MCF 10A (cell line): ENCODE results near the gene MMS19. TPM values are rescaled to one million over a fixed set of nuclear protein-coding genes. Genes with fewer than 3 reads are reported as not detected.

Experiments
- BruUV-seq: library from RNA; stranded (reverse); fragments of 400-500 nt; replicated peaks from 2 replicates; lab custom pipeline; 2021; lab: Mats Ljungman, UMichigan
- CTCF ChIA-PET: fragments of 300-600 bp; sonication (Branson Sonifier 250); formaldehyde crosslinking; extraction: SDS; loops from one replicate; lab custom pipeline; 2021; ENCODE audit warnings: antibody characterized with exemption, inconsistent platforms; lab: Yijun Ruan, JAX
- POLR2A ChIA-PET: fragments of 300-600, 350-650 bp; sonication (Branson Sonifier 250); formaldehyde crosslinking; extraction: SDS; loops from one replicate; lab custom pipeline; 2020; ENCODE audit warnings: antibody characterized with exemption, inconsistent platforms; lab: Yijun Ruan, JAX
- DNase-seq: peaks from one replicate; pipeline ENCODE4 v3.0.0-alpha.2; 2018; ENCODE audit not compliant: unreplicated experiment
- H3K27ac Mint-ChIP-seq: one replicate; pipeline ENCODE4 v1.8.0; 2022; ENCODE audit warnings: mild to moderate bottlenecking, low read depth, mixed read lengths; ENCODE audit not compliant: unreplicated experiment
- H3K27me3 Mint-ChIP-seq: one replicate; pipeline ENCODE4 v1.8.0; 2022; ENCODE audit warnings: mixed read lengths; ENCODE audit not compliant: insufficient read depth, unreplicated experiment
- H3K36me3 Mint-ChIP-seq: one replicate; pipeline ENCODE4 v1.8.0; 2022; ENCODE audit warnings: mild to moderate bottlenecking, moderate library complexity, mixed read lengths; ENCODE audit not compliant: insufficient read depth, unreplicated experiment
- H3K4me1 Mint-ChIP-seq: one replicate; pipeline ENCODE4 v1.8.0; 2022; ENCODE audit warnings: mixed read lengths; ENCODE audit not compliant: insufficient read depth, unreplicated experiment
- H3K4me3 Mint-ChIP-seq: one replicate; pipeline ENCODE4 v1.8.0; 2022; ENCODE audit warnings: mild to moderate bottlenecking, moderate library complexity, mixed read lengths; ENCODE audit not compliant: unreplicated experiment
- H3K9me3 Mint-ChIP-seq: one replicate; pipeline ENCODE4 v1.8.0; 2022; ENCODE audit warnings: mixed read lengths; ENCODE audit not compliant: unreplicated experiment
- intact Hi-C: fragments of 100-400 bp; cut with micrococcal nuclease; formaldehyde crosslinking; loops from 2 replicates; pipeline ENCODE4 v1.14.1; 2022
- total RNA-seq: library from RNA; stranded (reverse); gene quantifications from 2 replicates; pipeline ENCODE4 v1.2.3, GENCODE V29; 2022
- TF ChIP-seq, protein P1 (sequence below): fragments of 200-600 bp; IDR thresholded peaks from one replicate; pipeline ENCODE4 v1.8.0; 2022; ENCODE audit warnings: antibody characterized with exemption, mild to moderate bottlenecking; ENCODE audit not compliant: unreplicated experiment

MMS19 gene
- total RNA-seq, 1 experiment from 2014 or later: 67.0 TPM

DNA sequence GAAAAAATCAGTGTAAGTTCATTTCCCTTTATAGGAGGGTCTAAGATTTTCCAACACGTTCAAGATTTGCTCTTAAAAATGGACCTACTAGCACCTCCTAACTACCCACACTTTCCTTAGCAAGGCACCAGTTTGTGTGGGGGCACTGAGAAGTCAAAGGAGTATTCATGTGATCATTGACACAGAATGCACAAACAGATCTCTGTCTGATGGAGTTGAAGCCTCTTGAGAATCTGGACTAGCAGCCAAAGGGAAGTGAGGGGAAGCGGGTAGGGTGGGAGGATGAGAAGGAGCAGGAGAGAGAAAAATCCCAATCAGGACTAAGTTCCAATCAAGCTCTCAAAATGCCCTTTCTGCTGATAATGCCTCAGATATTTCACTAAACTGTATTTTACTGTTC is 4.1 kb downstream of the MMS19 start:
- no peak overlapping the region for H3K27ac Mint-ChIP-seq
- intact Hi-C loops: loop anchor here (10.0 kb wide), 1 partner anchor 49 kb away; the partner anchor contains the start of genes EXOSC1 and ZDHHC16

DNA sequence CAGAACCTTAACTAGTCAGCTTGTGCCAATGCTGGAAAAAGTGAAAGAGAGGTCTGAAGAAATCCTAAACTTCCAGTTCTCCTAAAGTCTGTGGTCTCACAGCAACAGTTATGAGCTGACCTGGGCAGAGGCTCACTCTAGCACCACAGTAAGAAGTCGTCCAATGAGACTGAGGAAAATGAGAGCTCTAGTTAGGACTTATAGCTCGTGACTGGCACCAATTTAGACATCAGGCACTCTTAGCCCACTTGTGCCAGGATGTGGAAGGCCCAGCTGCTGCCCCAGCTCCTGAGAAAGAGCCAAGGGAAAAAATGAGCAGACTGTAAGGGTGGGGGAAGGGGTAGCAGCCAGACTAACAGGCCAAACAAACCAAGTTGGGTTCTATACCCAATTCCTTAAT is 7.6 kb downstream of the MMS19 start:
- Mint-ChIP-seq H3K9me3 (no peaks in the 10 kb centered on the region), H3K27ac (peak overlapping the region; percentile 80), H3K36me3 (peaks cover 15% of the 10 kb centered on the region), H3K27me3 (no peaks in the 10 kb centered on the region), H3K4me1 (peaks cover 36% of the 10 kb centered on the region), H3K4me3 (no peak overlapping the region)
- intact Hi-C loops: loop anchor here (10.0 kb wide), 1 partner anchor 46 kb away; the partner anchor contains the start of genes EXOSC1 and ZDHHC16
- ChIA-PET CTCF (interaction anchor here (0.6 to 1.7 kb wide), 7 partner anchors 9 to 184 kb away, joined by 3 to 6 read pairs (median 3); no protein-coding TSS in a partner anchor), POLR2A (interaction anchor here (0.8 to 1.3 kb wide), 3 partner anchors 9 to 22 kb away, joined by 3 to 5 read pairs (median 5); no protein-coding TSS in a partner anchor)
- no peak for DNase-seq
- no TSS peak for BruUV-seq
- TF ChIP-seq, protein P1, sequence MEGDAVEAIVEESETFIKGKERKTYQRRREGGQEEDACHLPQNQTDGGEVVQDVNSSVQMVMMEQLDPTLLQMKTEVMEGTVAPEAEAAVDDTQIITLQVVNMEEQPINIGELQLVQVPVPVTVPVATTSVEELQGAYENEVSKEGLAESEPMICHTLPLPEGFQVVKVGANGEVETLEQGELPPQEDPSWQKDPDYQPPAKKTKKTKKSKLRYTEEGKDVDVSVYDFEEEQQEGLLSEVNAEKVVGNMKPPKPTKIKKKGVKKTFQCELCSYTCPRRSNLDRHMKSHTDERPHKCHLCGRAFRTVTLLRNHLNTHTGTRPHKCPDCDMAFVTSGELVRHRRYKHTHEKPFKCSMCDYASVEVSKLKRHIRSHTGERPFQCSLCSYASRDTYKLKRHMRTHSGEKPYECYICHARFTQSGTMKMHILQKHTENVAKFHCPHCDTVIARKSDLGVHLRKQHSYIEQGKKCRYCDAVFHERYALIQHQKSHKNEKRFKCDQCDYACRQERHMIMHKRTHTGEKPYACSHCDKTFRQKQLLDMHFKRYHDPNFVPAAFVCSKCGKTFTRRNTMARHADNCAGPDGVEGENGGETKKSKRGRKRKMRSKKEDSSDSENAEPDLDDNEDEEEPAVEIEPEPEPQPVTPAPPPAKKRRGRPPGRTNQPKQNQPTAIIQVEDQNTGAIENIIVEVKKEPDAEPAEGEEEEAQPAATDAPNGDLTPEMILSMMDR: no peak

More for the DNA sequence above, 4.1 kb downstream of the MMS19 start:
- no peak for DNase-seq
- Mint-ChIP-seq H3K27me3 (no peaks in the 10 kb centered on the region), H3K36me3 (peaks cover 14% of the 10 kb centered on the region), H3K4me1 (peaks cover 22% of the 10 kb centered on the region), H3K4me3 (no peak overlapping the region), H3K9me3 (no peaks in the 10 kb centered on the region)
- BruUV-seq: no TSS peak
- ChIA-PET CTCF (interaction anchor here (0.6 to 2.3 kb wide), 9 partner anchors 13 to 118 kb away, joined by 3 to 10 read pairs (median 4); no protein-coding TSS in a partner anchor), POLR2A (interaction anchor here (0.6 to 1.7 kb wide), 4 partner anchors 13 to 90 kb away, joined by 3 to 7 read pairs (median 4); partner anchors contain the start of gene HOGA1)
- TF ChIP-seq, protein P1: no peak

DNA sequence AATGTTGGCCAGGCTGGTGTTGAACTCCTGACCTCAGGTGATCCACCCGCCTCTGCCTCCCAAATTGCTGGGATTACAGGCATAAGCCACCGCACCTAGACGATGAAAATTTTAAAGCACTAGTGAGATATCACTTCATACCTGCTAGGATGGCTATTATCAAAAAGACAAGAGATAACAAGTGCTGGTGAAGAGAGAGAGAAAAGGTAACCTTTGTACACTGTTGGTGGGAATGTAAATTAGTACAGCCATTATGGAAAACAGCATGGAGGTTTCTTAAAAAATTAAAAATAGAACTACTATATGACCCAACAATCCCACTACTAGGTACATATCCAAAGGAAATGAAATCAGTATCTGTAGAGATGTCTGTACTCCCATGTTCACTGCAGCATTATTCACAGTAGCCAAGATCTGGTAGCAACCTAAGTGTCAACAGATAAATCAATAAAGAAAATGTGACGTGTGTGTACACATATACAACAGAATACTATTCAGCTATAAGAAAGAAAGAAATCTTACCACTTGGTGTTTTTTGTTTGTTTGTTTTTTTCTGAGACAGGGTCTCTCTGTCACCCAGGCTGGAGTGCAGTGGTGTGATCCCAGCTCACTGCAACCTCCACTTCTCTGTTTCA is 12.5 kb downstream of the MMS19 start:
- no TSS peak for BruUV-seq
- CTCF ChIA-PET: interaction anchor here (0.6 kb wide), 1 partner anchor 37 kb away, joined by 9 read pairs; no protein-coding TSS in a partner anchor
- Mint-ChIP-seq H3K4me1 (peaks cover 30% of the 10 kb centered on the region), H3K27ac (peak overlapping the region; percentile 49), H3K36me3 (peaks cover 34% of the 10 kb centered on the region), H3K4me3 (no peak overlapping the region), H3K9me3 (no peaks in the 10 kb centered on the region), H3K27me3 (no peaks in the 10 kb centered on the region)
- POLR2A ChIA-PET: interaction anchor here (1.7 kb wide), 1 partner anchor 12 kb away, joined by 9 read pairs; no protein-coding TSS in a partner anchor
- no peak for DNase-seq
- TF ChIP-seq, protein P1: no peak
- intact Hi-C loops: no loop called here

DNA sequence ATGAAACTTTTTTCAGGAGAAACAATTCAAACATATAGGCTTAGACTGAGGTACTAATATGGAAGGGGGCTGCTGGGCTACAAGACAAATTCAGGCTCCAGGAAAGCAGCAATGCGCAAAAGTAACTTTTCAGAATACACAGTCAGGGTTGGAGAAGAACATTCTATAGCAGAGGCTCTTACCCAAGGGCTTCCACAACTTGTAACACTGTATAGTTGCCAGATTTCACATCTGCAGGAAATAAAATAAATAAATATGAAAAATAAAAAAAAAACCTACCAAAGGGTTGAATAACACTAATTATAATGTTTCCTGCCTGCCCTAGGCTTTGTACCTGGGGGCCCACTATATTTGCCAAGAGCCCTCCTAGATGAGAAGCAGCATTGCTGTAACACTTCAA is 14.3 kb downstream of the MMS19 start:
- no peaks in the 10 kb centered on the region for H3K27me3 Mint-ChIP-seq
- ChIA-PET CTCF (interaction anchor here (0.6 to 1.3 kb wide), 3 partner anchors 12 to 70 kb away, joined by 3 to 4 read pairs (median 3); no protein-coding TSS in a partner anchor), POLR2A (interaction anchor here (0.7 to 1.1 kb wide), 3 partner anchors 13 to 203 kb away, joined by 4 to 5 read pairs (median 4); partner anchors contain the start of genes AVPI1 and UBTD1)
- intact Hi-C loops: no loop called here
- H3K27ac Mint-ChIP-seq: no peak overlapping the region
- H3K36me3 Mint-ChIP-seq: peaks cover 45% of the 10 kb centered on the region
- BruUV-seq: no TSS peak
- H3K4me1 Mint-ChIP-seq: peaks cover 28% of the 10 kb centered on the region
- TF ChIP-seq, protein P1: no peak
- no peak overlapping the region for H3K4me3 Mint-ChIP-seq
- DNase-seq: no peak
- no peaks in the 10 kb centered on the region for H3K9me3 Mint-ChIP-seq
